Heart left ventricle (tissue), 16 donors: ENCODE results near the gene CCDC93. TPM values are rescaled to one million over a fixed set of nuclear protein-coding genes. Genes with fewer than 3 reads are reported as not detected.

Experiments used
- ATAC-seq, 4 donors: fragments of 200-7000 bp; cut with Tn5 transposase; one replicate each; pipeline ENCODE4 v1.9.1; 2020 to 2022; ENCODE audit warnings: moderate library complexity in 4 of 4, mild to moderate bottlenecking in 3 of 4, moderate number of reproducible peaks in 1 of 4
- DNase-seq, 5 donors: peaks; one replicate each; pipeline ENCODE4 v3.0.0-alpha.2; 2020
- H3K27ac ChIP-seq, 12 donors: fragments of 200-600 bp; sonication (generic) in 4 of 12; one replicate each; pipeline versions ENCODE4 v1.5.0 to v1.8.0; 2016 to 2022; ENCODE audit warnings: mild to moderate bottlenecking in 2 of 12
- H3K27me3 ChIP-seq, 9 donors: fragments of 200-600 bp; sonication (generic) in 2 of 9; one replicate each; pipeline versions ENCODE4 v1.5.1 to v1.8.0; 2016 to 2022; ENCODE audit warnings: mild to moderate bottlenecking in 3 of 9
- H3K36me3 ChIP-seq, 9 donors: fragments of 200-600 bp; sonication (generic) in 2 of 9; one replicate each; pipeline versions ENCODE4 v1.5.0 to v1.8.0; 2018 to 2022; ENCODE audit warnings: mild to moderate bottlenecking in 2 of 9
- H3K4me1 ChIP-seq, 12 donors: fragments of 200-600 bp; sonication (generic) in 4 of 12; one replicate each; pipeline versions ENCODE4 v1.5.0 to v1.8.0; 2016 to 2022; ENCODE audit warnings: mild to moderate bottlenecking in 3 of 12
- H3K4me3 ChIP-seq, 12 donors: fragments of 200-600 bp; sonication (generic) in 4 of 12; one replicate each; pipeline versions ENCODE4 v1.5.0 to v1.8.0; 2017 to 2022; ENCODE audit warnings: mild to moderate bottlenecking in 9 of 12, moderate library complexity in 4 of 12
- H3K9me3 ChIP-seq, 12 donors: fragments of 200-600 bp; sonication (generic) in 4 of 12; one replicate each; pipeline versions ENCODE4 v1.5.0 to v1.8.0; 2016 to 2022; ENCODE audit warnings: mild to moderate bottlenecking in 1 of 12
- POLR2A ChIP-seq, 2 donors: fragments of 450-650 bp; IDR thresholded peaks; one replicate each; pipeline ENCODE4 v1.6.1; 2017; ENCODE audit warnings: antibody characterized with exemption in 2 of 2, mild to moderate bottlenecking in 2 of 2, moderate library complexity in 2 of 2
- WGBS, 4 donors: extraction: QIAGEN DNeasy Blood & Tissue Kit in 2 of 4; methylation state at CpG; one replicate each; pipeline versions ENCODE4 v1.1.5 to v1.1.7; 2013 to 2018; 5-methylcytosine and 5-hydroxymethylcytosine counted together
- intact Hi-C, 10 donors: fragments of 100-400 bp; cut with DNase I; formaldehyde crosslinking; loops; one replicate each; pipeline versions ENCODE4 v1.11.1 to v1.14.2; 2022
- polyA plus RNA-seq, 2 donors: library from polyadenylated mRNA; stranded (reverse); fragments of 200-250 nt; gene quantifications; one replicate each; pipeline ENCODE4 v1.2.3, GENCODE V29; 2013
- total RNA-seq, 9 donors: library from RNA; depleted of rRNA in 2 of 9; stranded (reverse); fragments of >200 nt in 2 of 9; fragmentation: NEBNext Ultra II Directional in 3 of 9; extraction: Animal tissue kit (Norgen Biotek cat#: 25700) in 3 of 9; gene quantifications; one replicate each; pipeline versions ENCODE4 v1.1.0 to v1.2.4, GENCODE V29; 2016 to 2023
- TF ChIP-seq, protein P1 (sequence below), 12 donors: fragments of 200-600 bp; sonication (generic) in 4 of 12; IDR thresholded peaks; one replicate each; pipeline versions ENCODE4 v1.5.0 to v1.8.0; 2018 to 2022; ENCODE audit warnings: antibody characterized with exemption in 12 of 12, mild to moderate bottlenecking in 5 of 12
- donor health status: ischemic (EF 13 %, LVEDD 7.1; RV severe dilation, severe dysfunction).
- donor health status: healthy with polysubstance abuse.
- donor health status: DM: no; HTN: yes; CAD: no.
- donor health status: DM: no; HTN: no; CAD: no.
- donor health status: ischemic (EF 25% LVEDD 6.9; RV normal size, moderate dysfunction).
- donor health status: ischemic (EF 25% LVEDD 5.7; RV mildly dilated, moderate dysfunction).
- donor health status: healthy.
- donor health status: DM: yes; HTN: yes; CAD: no.
- donor health status: ischemic (EF 35%, LVEDD 5.7; RV mildly dilated, moderate dysfunction).
- donor health status: nonischemic (EF 11% LVEDD 7.7; RV severe dilation, severe dysfunction).
- donor health status: DM: yes; HTN: yes; CAD: no.
- donor health status: PGD.
- donor health status: ischemic (EF 29% LVEDD 5.4; RV normal size, mild dysfunction).
- donor health status: nonischemic (EF 23%, LVEDD 6.1; RV moderate dilation, normal function).

CCDC93 gene
- total and polyA plus RNA-seq, 11 donors = 11.0 to 47.6 (median 31.8) TPM

DNA sequence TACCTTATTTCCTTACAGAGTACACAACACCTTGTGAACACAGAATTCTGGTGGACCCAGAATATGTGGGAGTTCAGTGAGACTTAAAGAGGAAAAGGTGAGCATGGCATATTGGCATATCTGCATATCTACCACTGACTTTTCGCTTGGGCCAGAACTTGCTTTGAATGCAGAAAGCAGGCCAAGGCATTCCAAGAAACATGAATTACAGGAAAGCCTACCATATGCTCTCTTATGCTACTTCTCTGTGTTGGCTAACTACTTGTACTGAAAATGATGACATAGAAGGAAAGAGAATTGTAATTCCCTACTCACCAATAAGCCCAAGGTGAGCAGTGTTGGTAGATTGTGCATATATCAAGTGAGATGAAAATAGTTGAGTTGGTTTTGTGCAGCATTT lies 31.4 kb upstream of the CCDC93 start:
- 73 to 84% (median 80%) methylated on average over 1 of the region's 1 CpG for WGBS, 4 donors
- Histone ChIP-seq H3K4me1 (peaks cover 0 to 6% (median 0%) of the 10 kb centered on the region in 12 donors), H3K27me3 (peaks cover 0 to 66% (median 11%) of the 10 kb centered on the region in 9 donors), H3K27ac (no peak overlapping the region), H3K9me3 (no peaks in the 10 kb centered on the region), H3K4me3 (no peak overlapping the region), H3K36me3 (no peaks in the 10 kb centered on the region)
- DNase-seq (no peak), ATAC-seq (no peak)
- TF ChIP-seq, protein P1, sequence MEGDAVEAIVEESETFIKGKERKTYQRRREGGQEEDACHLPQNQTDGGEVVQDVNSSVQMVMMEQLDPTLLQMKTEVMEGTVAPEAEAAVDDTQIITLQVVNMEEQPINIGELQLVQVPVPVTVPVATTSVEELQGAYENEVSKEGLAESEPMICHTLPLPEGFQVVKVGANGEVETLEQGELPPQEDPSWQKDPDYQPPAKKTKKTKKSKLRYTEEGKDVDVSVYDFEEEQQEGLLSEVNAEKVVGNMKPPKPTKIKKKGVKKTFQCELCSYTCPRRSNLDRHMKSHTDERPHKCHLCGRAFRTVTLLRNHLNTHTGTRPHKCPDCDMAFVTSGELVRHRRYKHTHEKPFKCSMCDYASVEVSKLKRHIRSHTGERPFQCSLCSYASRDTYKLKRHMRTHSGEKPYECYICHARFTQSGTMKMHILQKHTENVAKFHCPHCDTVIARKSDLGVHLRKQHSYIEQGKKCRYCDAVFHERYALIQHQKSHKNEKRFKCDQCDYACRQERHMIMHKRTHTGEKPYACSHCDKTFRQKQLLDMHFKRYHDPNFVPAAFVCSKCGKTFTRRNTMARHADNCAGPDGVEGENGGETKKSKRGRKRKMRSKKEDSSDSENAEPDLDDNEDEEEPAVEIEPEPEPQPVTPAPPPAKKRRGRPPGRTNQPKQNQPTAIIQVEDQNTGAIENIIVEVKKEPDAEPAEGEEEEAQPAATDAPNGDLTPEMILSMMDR (IDR thresholded peaks at IDR 0.05) = no peak
- TF ChIP-seq POLR2A (IDR thresholded peaks at IDR 0.05) = no peak
- intact Hi-C loops = loop anchor here in 9 of 10 donors (2.0 to 10.0 kb wide), 7 partner anchors 160 to 817 kb away; no protein-coding TSS in a partner anchor

DNA sequence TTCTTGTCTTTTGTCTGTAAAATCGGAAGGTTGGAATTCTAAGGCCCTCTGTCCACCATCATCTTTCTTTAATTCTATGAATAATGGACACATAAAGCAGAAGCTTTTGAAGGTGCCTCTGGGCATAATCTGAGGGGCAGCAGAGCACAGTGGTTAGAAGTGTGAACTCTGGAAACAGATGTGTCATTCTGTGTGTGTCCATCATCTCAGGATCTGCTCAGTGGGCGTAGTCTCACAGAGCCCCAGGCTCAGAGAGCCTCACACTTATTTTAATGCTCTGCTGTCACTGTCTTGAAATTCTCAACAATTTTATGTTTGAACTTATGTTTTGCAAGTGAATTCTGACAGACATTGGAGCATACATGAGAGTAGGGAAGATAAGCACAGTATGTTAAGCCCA lies 31.0 kb upstream of the CCDC93 start:
- TF ChIP-seq, protein P1 (IDR thresholded peaks at IDR 0.05) = no peak
- TF ChIP-seq POLR2A (IDR thresholded peaks at IDR 0.05) = no peak

DNA sequence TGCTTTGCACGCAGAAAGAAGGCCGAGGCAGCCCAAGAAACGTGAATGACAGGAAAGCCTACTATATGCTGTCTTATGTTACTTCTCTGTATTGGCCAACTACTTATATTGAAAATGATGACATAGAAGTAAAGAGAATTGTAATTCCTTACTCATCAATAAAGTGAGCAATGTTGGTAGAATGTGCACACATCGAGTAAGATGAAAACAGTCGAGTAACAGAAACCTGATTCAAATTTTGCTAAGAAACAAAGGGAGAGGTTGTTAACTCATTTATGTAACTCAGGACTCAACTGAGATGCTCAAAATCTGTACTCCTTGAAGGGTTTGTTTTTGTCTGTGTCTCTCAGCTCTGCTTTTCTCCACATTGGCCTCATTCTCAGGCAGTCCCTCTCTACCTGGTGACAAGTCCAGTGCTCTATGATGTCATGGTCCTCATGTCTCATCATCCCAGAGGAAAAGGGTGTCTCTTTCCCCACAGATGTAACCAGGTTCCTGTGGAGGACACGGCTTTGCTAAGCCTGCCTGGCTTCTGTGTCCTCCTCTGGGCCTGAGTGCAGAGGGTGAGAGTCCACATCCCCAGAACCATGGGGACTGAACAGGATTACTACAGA lies 30.3 kb upstream of the CCDC93 start:
- intact Hi-C loops = loop anchor here in 3 of 10 donors (2.0 to 10.0 kb wide), 4 partner anchors 161 to 811 kb away; no protein-coding TSS in a partner anchor
- Histone ChIP-seq H3K27ac (no peak overlapping the region), H3K36me3 (no peaks in the 10 kb centered on the region), H3K9me3 (no peaks in the 10 kb centered on the region), H3K27me3 (peaks cover 0 to 55% (median 11%) of the 10 kb centered on the region in 9 donors), H3K4me1 (peaks cover 0 to 6% (median 0%) of the 10 kb centered on the region in 12 donors), H3K4me3 (no peak overlapping the region)
- DNase-seq (no peak), ATAC-seq (no peak)
- WGBS, 4 donors = 80 to 86% (median 83%) methylated on average over 6 of the region's 6 CpGs
- TF ChIP-seq, protein P1 (IDR thresholded peaks at IDR 0.05) = no peak
- no peak for TF ChIP-seq POLR2A (IDR thresholded peaks at IDR 0.05)

More for the DNA sequence above, 31.0 kb upstream of the CCDC93 start:
- 79 to 96% (median 87%) methylated on average over 2 of the region's 2 CpGs for WGBS, 4 donors
- no peak for ATAC-seq
- H3K27me3 ChIP-seq = peaks cover 0 to 61% (median 11%) of the 10 kb centered on the region in 9 donors
- no peak overlapping the region for H3K27ac ChIP-seq
- no peak for DNase-seq
- intact Hi-C loops = loop anchor here in 9 of 10 donors (2.0 to 10.0 kb wide), 7 partner anchors 160 to 817 kb away; no protein-coding TSS in a partner anchor
- no peaks in the 10 kb centered on the region for H3K36me3 ChIP-seq
- H3K4me3 ChIP-seq = no peak overlapping the region
- no peaks in the 10 kb centered on the region for H3K9me3 ChIP-seq
- H3K4me1 ChIP-seq = peaks cover 0 to 6% (median 0%) of the 10 kb centered on the region in 12 donors

DNA sequence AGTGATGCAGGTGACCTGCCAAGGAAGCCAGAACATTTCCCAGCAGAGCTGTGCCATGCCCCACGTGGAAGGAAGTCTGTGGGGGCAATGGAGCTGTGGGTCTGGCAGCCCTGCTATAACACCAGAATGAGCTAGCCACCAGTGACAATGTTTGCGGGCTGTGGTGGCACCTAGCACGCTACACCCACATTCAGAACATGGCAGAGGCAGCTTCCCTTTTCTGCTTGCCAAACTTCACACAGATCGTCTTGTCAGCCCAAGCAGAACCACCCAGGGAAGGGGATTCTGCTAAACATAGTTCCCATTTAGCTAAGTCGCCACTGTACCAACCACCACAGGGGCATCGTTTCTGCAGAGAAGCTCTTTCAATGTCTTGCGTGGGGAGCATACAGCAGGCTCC lies 27.0 kb upstream of the CCDC93 start:
- TF ChIP-seq, protein P1 (IDR thresholded peaks at IDR 0.05) = no peak
- no peak for TF ChIP-seq POLR2A (IDR thresholded peaks at IDR 0.05)
- ATAC-seq = no peak
- intact Hi-C loops = loop anchor here in 3 of 10 donors (10.0 kb wide), 3 partner anchors 164 to 274 kb away; no protein-coding TSS in a partner anchor
- H3K27me3 ChIP-seq = peaks cover 0 to 49% (median 5%) of the 10 kb centered on the region in 9 donors
- H3K9me3 ChIP-seq = peaks cover 0 to 8% (median 0%) of the 10 kb centered on the region in 12 donors
- no peak for DNase-seq
- H3K4me1 ChIP-seq = no peaks in the 10 kb centered on the region
- H3K27ac ChIP-seq = no peak overlapping the region
- WGBS, 4 donors = 78 to 80% (median 79%) methylated on average over 7 of the region's 7 CpGs
- no peak overlapping the region for H3K4me3 ChIP-seq
- no peaks in the 10 kb centered on the region for H3K36me3 ChIP-seq
